PC-3 (cell line): ENCODE measurements around the gene ASB5. TPM values are rescaled to one million over a fixed set of nuclear protein-coding genes. Genes with fewer than 3 reads are reported as not detected.
"Not testable (repeated sequence)": the region's sequence is repeated elsewhere in the genome, so short reads cannot be mapped to it uniquely, and the experiment has no call there.

Experiments used
- ATAC-seq: fragments of 200-7000 bp; cut with Tn5 transposase; 2 replicates; pipeline ENCODE4 v1.9.1; 2020; ENCODE audit warnings: mild to moderate bottlenecking, moderate library complexity
- BruUV-seq: library from RNA; stranded (reverse); fragments of 400-500 nt; replicated peaks from 2 replicates; lab custom pipeline; 2021; lab: Mats Ljungman, UMichigan
- CTCF ChIA-PET: fragments of 300-600 bp; sonication (Branson Sonifier 250); formaldehyde crosslinking; loops from one replicate; lab custom pipeline; 2022; ENCODE audit warnings: antibody characterized with exemption; lab: Charles Lee
- POLR2A ChIA-PET: fragments of 300-600 bp; sonication (Branson Sonifier 250); formaldehyde crosslinking; loops from one replicate; lab custom pipeline; 2022; ENCODE audit warnings: antibody characterized with exemption; ENCODE audit not compliant: unreplicated experiment; lab: Charles Lee
- DNase-seq: peaks from one replicate; pipeline ENCODE4 v3.0.0-alpha.2; 2015
- H2AFZ ChIP-seq: fragments of 300-600 bp; sonication (generic); 2 replicates; pipeline ENCODE4 v1.6.0; 2016; ENCODE audit warnings: antibody characterized with exemption, low read length
- H3F3A ChIP-seq: fragments of 300-600 bp; sonication (generic); one replicate; pipeline ENCODE4 v1.6.0; 2017; ENCODE audit warnings: antibody characterized with exemption, low read length, control low read depth, mild to moderate bottlenecking; ENCODE audit not compliant: unreplicated experiment
- H3K27ac ChIP-seq: fragments of 300-600 bp; sonication (generic); 2 replicates; pipeline ENCODE4 v1.5.1; 2016; ENCODE audit warnings: mild to moderate bottlenecking, low read length
- H3K27me3 ChIP-seq: fragments of 300-600 bp; sonication (generic); 2 replicates; pipeline ENCODE4 v1.6.1; 2016; ENCODE audit warnings: low read length, mixed read lengths
- H3K36me3 ChIP-seq: fragments of 300-600 bp; sonication (generic); 2 replicates; pipeline ENCODE4 v1.6.1; 2016; ENCODE audit warnings: low read depth, mixed run types, low read length, mixed read lengths
- H3K4me1 ChIP-seq: fragments of 300-600 bp; sonication (generic); 2 replicates; pipeline ENCODE4 v1.5.1; 2016; ENCODE audit warnings: low read length; ENCODE audit not compliant: insufficient read depth
- H3K4me2 ChIP-seq: fragments of 300-600 bp; sonication (generic); 2 replicates; pipeline ENCODE4 v1.6.0; 2016; ENCODE audit warnings: low read length
- H3K4me3 ChIP-seq: fragments of 300-600 bp; sonication (generic); 2 replicates; pipeline ENCODE4 v1.5.1; 2016; ENCODE audit warnings: mild to moderate bottlenecking, low read length, mixed read lengths
- H3K79me2 ChIP-seq: fragments of 300-600 bp; sonication (generic); 2 replicates; pipeline ENCODE4 v1.6.1; 2017; ENCODE audit warnings: low read length, mixed read lengths
- H3K9ac ChIP-seq: fragments of 300-600 bp; sonication (generic); 2 replicates; pipeline ENCODE4 v1.6.0; 2016; ENCODE audit warnings: mild to moderate bottlenecking, low read length
- H3K9me2 ChIP-seq: fragments of 300-600 bp; sonication (generic); replicated peaks from 2 replicates; pipeline ENCODE4 v1.6.1; 2016; ENCODE audit warnings: mixed run types, low read length, mixed read lengths
- H3K9me3 ChIP-seq: fragments of 300-600 bp; sonication (generic); 2 replicates; pipeline ENCODE4 v1.6.1; 2016; ENCODE audit warnings: low read length, mixed read lengths
- H4K20me1 ChIP-seq: fragments of 300-600 bp; sonication (generic); 2 replicates; pipeline ENCODE4 v1.6.1; 2016; ENCODE audit warnings: low read length, mixed read lengths
- CTCF ChIP-seq: fragments of 300-600 bp; sonication (generic); conservative IDR thresholded peaks from 2 replicates; pipeline ENCODE4 v1.5.1; 2017; ENCODE audit warnings: antibody characterized with exemption, low read depth, mild to moderate bottlenecking, low read length
- EZH2 ChIP-seq: fragments of 300-600 bp; sonication (generic); IDR thresholded peaks from one replicate; pipeline ENCODE4 v1.6.1; 2017; ENCODE audit warnings: antibody characterized with exemption, mild to moderate bottlenecking, low read length; ENCODE audit not compliant: unreplicated experiment
- EZH2phosphoT487 ChIP-seq: fragments of 300-600 bp; sonication (generic); IDR thresholded peaks from 2 replicates; pipeline ENCODE4 v1.6.1; 2018; ENCODE audit warnings: mild to moderate bottlenecking, antibody characterized with exemption, low read length, borderline replicate concordance
- intact Hi-C: fragments of 100-400 bp; cut with micrococcal nuclease; formaldehyde crosslinking; loops from 2 replicates; pipeline ENCODE4 v1.9.0; 2023
- total RNA-seq: library from RNA; depleted of rRNA; stranded (reverse); fragments of >200 nt; gene quantifications from 2 replicates; pipeline ENCODE4 v1.2.3, GENCODE V29; 2014

ASB5 gene
- total RNA-seq, 1 experiment from 2014 or later: not detected

GRCh38 chr4:176222149-176222548, 46.9 kb downstream of the ASB5 start:
- no peak for DNase-seq
- no peak overlapping the region for H3K4me3 ChIP-seq
- H3K9ac ChIP-seq: no peak overlapping the region
- no peaks in the 10 kb centered on the region; the same call in 1 of the 2 replicates for H3K4me1 ChIP-seq
- H3K27ac ChIP-seq: no peak overlapping the region
- intact Hi-C loops: no loop called here
- no TSS peak for BruUV-seq
- CTCF ChIA-PET: interaction anchor here (0.5 kb wide), 1 partner anchor 11 kb away, joined by 3 read pairs; no protein-coding TSS in a partner anchor
- no peaks in the 10 kb centered on the region for H3K27me3 ChIP-seq
- no peaks in the 10 kb centered on the region for H3K9me2 ChIP-seq
- no peak overlapping the region for H3K4me2 ChIP-seq
- H3K79me2 ChIP-seq: no peaks in the 10 kb centered on the region
- TF ChIP-seq CTCF (no peak), EZH2 (no peak)
- H3K9me3 ChIP-seq: no peaks in the 10 kb centered on the region
- no peak overlapping the region for H2AFZ ChIP-seq
- no peaks in the 10 kb centered on the region for H3F3A ChIP-seq
- ATAC-seq: no peak
- no peaks in the 10 kb centered on the region for H4K20me1 ChIP-seq
- POLR2A ChIA-PET: no interaction called here
- no peaks in the 10 kb centered on the region for H3K36me3 ChIP-seq

GRCh38 chr4:176217510-176217909, 51.5 kb downstream of the ASB5 start:
- DNase-seq (no peak), ATAC-seq (no peak)
- Histone ChIP-seq H3K27me3 (no peaks in the 10 kb centered on the region), H3K36me3 (no peaks in the 10 kb centered on the region), H3K4me2 (no peak overlapping the region), H3F3A (no peaks in the 10 kb centered on the region), H3K9me3 (no peaks in the 10 kb centered on the region), H3K27ac (no peak overlapping the region), H2AFZ (no peak overlapping the region), H4K20me1 (no peaks in the 10 kb centered on the region), H3K9me2 (no peaks in the 10 kb centered on the region), H3K4me1 (no peaks in the 10 kb centered on the region), H3K9ac (no peak overlapping the region), H3K79me2 (no peaks in the 10 kb centered on the region), H3K4me3 (no peak overlapping the region)
- intact Hi-C loops: no loop called here
- CTCF ChIA-PET: no interaction called here
- TF ChIP-seq CTCF: no peak
- TF ChIP-seq EZH2phosphoT487: no peak
- no peak for TF ChIP-seq EZH2
- no TSS peak for BruUV-seq
- POLR2A ChIA-PET: no interaction called here

GRCh38 chr4:176212351-176212750, 56.7 kb downstream of the ASB5 start:
- H4K20me1 ChIP-seq, H3F3A ChIP-seq, intact Hi-C loops, H3K27ac ChIP-seq, H3K36me3 ChIP-seq, H3K4me1 ChIP-seq, H3K27me3 ChIP-seq, DNase-seq, H3K79me2 ChIP-seq, H3K9me3 ChIP-seq, H3K4me2 ChIP-seq, POLR2A ChIA-PET, BruUV-seq, H3K4me3 ChIP-seq, ATAC-seq, H3K9me2 ChIP-seq, CTCF ChIA-PET, H3K9ac ChIP-seq, H2AFZ ChIP-seq: not testable (repeated sequence)
